GM12878 (cell line): ENCODE measurements around the gene NISCH. TPM values are rescaled to one million over a fixed set of nuclear protein-coding genes. Genes with fewer than 3 reads are reported as not detected.

Experiments
- ATAC-seq: fragments of 200-7000 bp; cut with Tn5 transposase; 3 replicates; pipeline ENCODE4 v1.9.1; 2020; ENCODE audit warnings: mild to moderate bottlenecking, moderate library complexity
- BruUV-seq: library from RNA; stranded (reverse); fragments of 400-500 nt; replicated peaks from 2 replicates; lab custom pipeline; 2021; lab: Mats Ljungman, UMichigan
- CTCF ChIA-PET: fragments of 300-600 bp; sonication (Branson Sonifier 250); formaldehyde crosslinking; extraction: SDS; loops from one replicate; lab custom pipeline; 2021; ENCODE audit warnings: inconsistent platforms; lab: Yijun Ruan, JAX
- POLR2A ChIA-PET: fragments of 350-600 bp; formaldehyde crosslinking; extraction: SDS; loops from one replicate; lab custom pipeline; 2021; ENCODE audit warnings: inconsistent platforms; lab: Charles Lee
- RAD21 ChIA-PET: fragments of 300-600 bp; sonication (Branson Sonifier 250); formaldehyde crosslinking; loops from one replicate; lab custom pipeline; 2023; ENCODE audit warnings: antibody characterized with exemption; ENCODE audit not compliant: unreplicated experiment; lab: Charles Lee
- SMC1A ChIA-PET: fragments of 300-600 bp; sonication (Branson Sonifier 250); formaldehyde crosslinking; loops from one replicate; lab custom pipeline; 2023; ENCODE audit not compliant: unreplicated experiment, uncharacterized antibody; lab: Charles Lee
- DNase-seq: peaks from one replicate; pipeline ENCODE4 v3.0.0-alpha.2; 2011; ENCODE audit warnings: low read depth, low spot score
- FAIRE-seq: peaks from 3 replicates; lab custom pipeline; 2011; peaks lifted over from hg19 to GRCh38; lab: Jason Lieb, UNC
- H2AFZ ChIP-seq: 2 replicates; pipeline ENCODE4 v1.6.0; 2011; ENCODE audit warnings: low read depth, low read length, control low read depth; ENCODE audit not compliant: control insufficient read depth
- H3K27ac ChIP-seq: 2 replicates; pipeline ENCODE4 v1.5.1; 2011; ENCODE audit warnings: control low read depth; ENCODE audit not compliant: control insufficient read depth, insufficient read depth
- H3K27me3 ChIP-seq, 2 experiments: replicated peaks in 1 of 2; 2 replicates each; pipeline versions ENCODE4 v1.6.0 to v1.6.1; 2011; ENCODE audit warnings: low read length in 1 of 2; ENCODE audit not compliant: control insufficient read depth in 2 of 2, insufficient read depth in 2 of 2
- H3K36me3 ChIP-seq, 2 experiments: 2 replicates each; pipeline ENCODE4 v1.5.1; 2011; ENCODE audit warnings: low read length in 1 of 2; ENCODE audit not compliant: control insufficient read depth in 2 of 2, insufficient read depth in 2 of 2
- H3K4me1 ChIP-seq: 2 replicates; pipeline ENCODE4 v1.6.1; 2011; ENCODE audit warnings: mild to moderate bottlenecking, low read length, moderate library complexity, mixed read lengths; ENCODE audit not compliant: control insufficient read depth, insufficient read depth
- H3K4me2 ChIP-seq: 2 replicates; pipeline ENCODE4 v1.6.0; 2011; ENCODE audit warnings: control low read depth; ENCODE audit not compliant: control insufficient read depth, insufficient read depth
- H3K4me3 ChIP-seq: fragments of 200-600 bp; sonication (generic); 2 replicates; pipeline ENCODE4 v1.5.1; 2016
- H3K79me2 ChIP-seq: 2 replicates; pipeline ENCODE4 v1.6.0; 2011; ENCODE audit warnings: low read length; ENCODE audit not compliant: control insufficient read depth, insufficient read depth
- H3K9ac ChIP-seq: 2 replicates; pipeline ENCODE4 v1.8.0; 2011; ENCODE audit warnings: low read length, control low read depth, mixed read lengths; ENCODE audit not compliant: control insufficient read depth, insufficient read depth
- H3K9me3 ChIP-seq: replicated peaks from 3 replicates; pipeline ENCODE4 v1.5.1; 2011; ENCODE audit warnings: mild to moderate bottlenecking, low read length; ENCODE audit not compliant: control insufficient read depth, insufficient read depth
- H4K20me1 ChIP-seq: 2 replicates; pipeline ENCODE4 v1.6.0; 2011; ENCODE audit not compliant: control insufficient read depth, insufficient read depth
- ATF7 ChIP-seq: fragments of 450-650 bp; IDR thresholded peaks from 2 replicates; pipeline ENCODE4 v1.6.1; 2016; ENCODE audit warnings: low read depth, mild to moderate bottlenecking
- BCL3 ChIP-seq: IDR thresholded peaks from 2 replicates; pipeline ENCODE4 v1.6.1; 2011; ENCODE audit warnings: borderline replicate concordance, low read depth, mild to moderate bottlenecking, moderate library complexity, low read length; ENCODE audit not compliant: insufficient read depth, poor library complexity, severe bottlenecking
- CREB1 ChIP-seq: IDR thresholded peaks from 2 replicates; pipeline ENCODE4 v1.6.1; 2012; ENCODE audit warnings: low read depth, mild to moderate bottlenecking, inconsistent platforms
- FOXM1 ChIP-seq: IDR thresholded peaks from 2 replicates; pipeline ENCODE4 v1.6.1; 2012; ENCODE audit warnings: low read depth, mild to moderate bottlenecking, inconsistent platforms, low read length, moderate library complexity
- HDAC2 ChIP-seq: fragments of 200-600 bp; sonication (generic); IDR thresholded peaks from 2 replicates; pipeline ENCODE4 v1.6.1; 2017
- HDGF ChIP-seq: fragments of 450-650 bp; IDR thresholded peaks from 2 replicates; pipeline ENCODE4 v1.6.1; 2016; ENCODE audit warnings: antibody characterized with exemption
- LARP7 ChIP-seq: fragments of 450-650 bp; IDR thresholded peaks from 2 replicates; pipeline ENCODE4 v1.6.1; 2017; ENCODE audit warnings: mild to moderate bottlenecking
- NKRF ChIP-seq: fragments of 450-650 bp; conservative IDR thresholded peaks from 2 replicates; pipeline ENCODE4 v1.6.1; 2017; ENCODE audit warnings: mild to moderate bottlenecking, moderate library complexity
- NR2C1 ChIP-seq: fragments of 450-650 bp; IDR thresholded peaks from 2 replicates; pipeline ENCODE4 v1.6.1; 2017; ENCODE audit warnings: antibody characterized with exemption, mild to moderate bottlenecking, moderate library complexity
- PAX5 ChIP-seq: IDR thresholded peaks from 2 replicates; pipeline ENCODE4 v1.6.1; 2011; ENCODE audit warnings: low read depth, low read length, borderline replicate concordance
- PAX8 ChIP-seq: fragments of 450-650 bp; IDR thresholded peaks from 2 replicates; pipeline ENCODE4 v1.6.1; 2017; ENCODE audit warnings: mild to moderate bottlenecking, moderate library complexity
- POLR2A ChIP-seq: IDR thresholded peaks from 2 replicates; pipeline ENCODE4 v1.6.1; 2011; ENCODE audit warnings: low read depth, mild to moderate bottlenecking, low read length
- RCOR1 ChIP-seq: conservative IDR thresholded peaks from 2 replicates; pipeline ENCODE4 v1.6.1; 2012; ENCODE audit warnings: low read depth, low read length, improper control_type of control experiment
- SREBF1 ChIP-seq: IDR thresholded peaks from 2 replicates; pipeline ENCODE4 v1.6.1; 2012; ENCODE audit warnings: mild to moderate bottlenecking, low read length
- TCF3 ChIP-seq: IDR thresholded peaks from 2 replicates; pipeline ENCODE4 v1.6.1; 2012; ENCODE audit warnings: low read depth, mild to moderate bottlenecking, low read length, borderline replicate concordance; ENCODE audit not compliant: insufficient read depth
- TCF7 ChIP-seq: IDR thresholded peaks from 2 replicates; pipeline ENCODE4 v1.6.1; 2014; ENCODE audit warnings: antibody characterized with exemption, borderline replicate concordance
- ZNF622 ChIP-seq: fragments of 450-650 bp; IDR thresholded peaks from 2 replicates; pipeline ENCODE4 v1.6.1; 2017; ENCODE audit warnings: mild to moderate bottlenecking, inconsistent platforms
- ZSCAN29 ChIP-seq: fragments of 450-650 bp; IDR thresholded peaks from 2 replicates; pipeline ENCODE4 v1.6.1; 2017; ENCODE audit warnings: mild to moderate bottlenecking, moderate library complexity
- WGBS: methylation state at CpG from one replicate; pipeline ENCODE4 v1.1.6; 2016; ENCODE audit warnings: low lambda C conversion rate; ENCODE audit not compliant: insufficient replicate concordance, insufficient coverage; ENCODE audit errors: missing lambda C conversion rate; 5-methylcytosine and 5-hydroxymethylcytosine counted together
- in situ Hi-C: fragments of 300-500 bp; cut with MboI; formaldehyde crosslinking; loops from 9 replicates; pipeline ENCODE4 v1.14.3; 2018; ENCODE audit warnings: mixed read lengths
- intact Hi-C: fragments of 100-400 bp; cut with micrococcal nuclease; formaldehyde crosslinking; loops from one replicate; pipeline ENCODE4 v1.14.2; 2022; ENCODE audit not compliant: unreplicated experiment
- polyA plus RNA-seq, 11 experiments: library from polyadenylated mRNA; depleted of rRNA in 4 of 11; unstranded in 6 of 11; stranded (reverse) in 5 of 11; fragments of >200 nt; fragmentation: Nextera tagmentation in 4 of 11; fragmentation: Illumina TruSeq in 1 of 11; extraction: Ambion mirVana in 4 of 11; extraction: Trizol in 1 of 11; gene quantifications; 1 replicate in 1 of 11; 2 replicates in 10 of 11; pipeline versions ENCODE4 v1.2.1 to v1.2.3, GENCODE V29; 2011 to 2016; ENCODE audit warnings: inconsistent platforms in 2 of 11, missing spikeins in 2 of 11, low read depth in 1 of 11
- total RNA-seq, 4 experiments: library from RNA; depleted of rRNA in 3 of 4; stranded (reverse); fragments of >200 nt in 3 of 4; fragmentation: Illumina TruSeq in 1 of 4; extraction: Trizol in 1 of 4; gene quantifications; 2 replicates each; pipeline versions ENCODE4 v1.2.1 to v1.2.3, GENCODE V29; 2013 to 2021
- TF ChIP-seq, protein P1 (sequence below): fragments of 450-650 bp; IDR thresholded peaks from 2 replicates; pipeline ENCODE4 v1.6.1; 2017; ENCODE audit warnings: antibody characterized with exemption, mild to moderate bottlenecking, moderate library complexity

Gene NISCH
- total and polyA plus RNA-seq, 10 of the 15 experiments (the other 5 are each of a cell fraction or from before 2014, with no cell fraction given) = 0.76 to 52.5 (median 24.6) TPM

- Histone ChIP-seq H3K4me1 (no peaks in the 10 kb centered on the region), H3K9me3 (no peaks in the 10 kb centered on the region), H3K36me3 (no peaks in the 10 kb centered on the region), H3K27me3 (no peaks in the 10 kb centered on the region), H3K27ac (no peak within 1 kb of the TSS), H3K4me3 (no peak within 1 kb of the TSS), H3K4me2 (no peak within 1 kb of the TSS), H3K79me2 (no peaks in the 10 kb centered on the region), H4K20me1 (no peaks in the 10 kb centered on the region), H3K9ac (no peak within 1 kb of the TSS), H2AFZ (peak within 1 kb of the TSS; percentile 59)
- ChIA-PET SMC1A (interaction anchor here (0.6 to 2.7 kb wide), 9 partner anchors 8 to 220 kb away, joined by 3 to 14 read pairs (median 5); partner anchors contain the start of gene TLR9), CTCF (interaction anchor here (0.5 to 6.6 kb wide), 13 partner anchors 10 to 243 kb away, joined by 3 to 147 read pairs (median 6); no protein-coding TSS in a partner anchor), POLR2A (interaction anchor here (0.8 to 1.4 kb wide), 2 partner anchors 13 to 33 kb away, joined by 4 read pairs; no protein-coding TSS in a partner anchor), RAD21 (interaction anchor here (1.0 to 5.8 kb wide), 7 partner anchors 18 to 443 kb away, joined by 3 to 63 read pairs (median 4); no protein-coding TSS in a partner anchor)
- 15% methylated on average over 19 of the region's 19 CpGs for WGBS
- DNase-seq = no peak
- in situ Hi-C loops (no loop called here), intact Hi-C loops (loop anchor here (5.0 kb wide), 2 partner anchors 153 to 223 kb away; no protein-coding TSS in a partner anchor)
- peak; percentile 85 for FAIRE-seq
- ATAC-seq = peak; percentile 98
- no TSS peak for BruUV-seq
- TF ChIP-seq FOXM1 = no peak
- TF ChIP-seq TCF7 = no peak
- no peak for TF ChIP-seq NKRF
- TF ChIP-seq BCL3 = no peak
- peak; percentile 71 for TF ChIP-seq POLR2A
- no peak for TF ChIP-seq ZSCAN29
- peak; percentile 78 for TF ChIP-seq NR2C1
- TF ChIP-seq RCOR1 = no peak
- no peak for TF ChIP-seq ATF7
- TF ChIP-seq HDAC2 = no peak
- no peak for TF ChIP-seq LARP7
- TF ChIP-seq SREBF1 = no peak
- TF ChIP-seq HDGF = no peak
- TF ChIP-seq TCF3 = no peak
- no peak for TF ChIP-seq ZNF622
- TF ChIP-seq PAX8 = no peak
- no peak for TF ChIP-seq PAX5
- no peak for TF ChIP-seq CREB1
- TF ChIP-seq, protein P1, sequence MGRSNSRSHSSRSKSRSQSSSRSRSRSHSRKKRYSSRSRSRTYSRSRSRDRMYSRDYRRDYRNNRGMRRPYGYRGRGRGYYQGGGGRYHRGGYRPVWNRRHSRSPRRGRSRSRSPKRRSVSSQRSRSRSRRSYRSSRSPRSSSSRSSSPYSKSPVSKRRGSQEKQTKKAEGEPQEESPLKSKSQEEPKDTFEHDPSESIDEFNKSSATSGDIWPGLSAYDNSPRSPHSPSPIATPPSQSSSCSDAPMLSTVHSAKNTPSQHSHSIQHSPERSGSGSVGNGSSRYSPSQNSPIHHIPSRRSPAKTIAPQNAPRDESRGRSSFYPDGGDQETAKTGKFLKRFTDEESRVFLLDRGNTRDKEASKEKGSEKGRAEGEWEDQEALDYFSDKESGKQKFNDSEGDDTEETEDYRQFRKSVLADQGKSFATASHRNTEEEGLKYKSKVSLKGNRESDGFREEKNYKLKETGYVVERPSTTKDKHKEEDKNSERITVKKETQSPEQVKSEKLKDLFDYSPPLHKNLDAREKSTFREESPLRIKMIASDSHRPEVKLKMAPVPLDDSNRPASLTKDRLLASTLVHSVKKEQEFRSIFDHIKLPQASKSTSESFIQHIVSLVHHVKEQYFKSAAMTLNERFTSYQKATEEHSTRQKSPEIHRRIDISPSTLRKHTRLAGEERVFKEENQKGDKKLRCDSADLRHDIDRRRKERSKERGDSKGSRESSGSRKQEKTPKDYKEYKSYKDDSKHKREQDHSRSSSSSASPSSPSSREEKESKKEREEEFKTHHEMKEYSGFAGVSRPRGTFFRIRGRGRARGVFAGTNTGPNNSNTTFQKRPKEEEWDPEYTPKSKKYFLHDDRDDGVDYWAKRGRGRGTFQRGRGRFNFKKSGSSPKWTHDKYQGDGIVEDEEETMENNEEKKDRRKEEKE = no peak
Measured at GRCh38 chr3:52444860-52445793, 10.3 kb upstream of the NISCH start, which contains the start of gene SEMA3G. Gene SEMA3G (minus strand): TSS chr3:52445103. CDS start chr3:52445027, 76 bp downstream.
